ENCODE measurements around the gene CCDC97. TPM values are rescaled to one million over a fixed set of nuclear protein-coding genes. Genes with fewer than 3 reads are reported as not detected.
A peak's percentile ranks its signal among the peaks of the same experiment; 100 is the strongest.

Gene CCDC97
- total RNA-seq, 1 donor from 2014 or later = 18.1 TPM

- H3K36me3 Mint-ChIP-seq (ENCODE audit: low read depth, unreplicated experiment) = peaks cover 48% of the 10 kb centered on the region
- H3K27me3 Mint-ChIP-seq (ENCODE audit: low read depth, unreplicated experiment) = no peaks in the 10 kb centered on the region
- peak overlapping the region; percentile 59 for H3K4me2 ChIP-seq (ENCODE audit: low read length)
- H3K27me3 ChIP-seq (ENCODE audit: insufficient read depth, low read length) = no peaks in the 10 kb centered on the region
- H3K4me3 Mint-ChIP-seq (ENCODE audit: unreplicated experiment) = peak overlapping the region; percentile 54
- peaks cover 33% of the 10 kb centered on the region for H3K4me1 ChIP-seq (ENCODE audit: insufficient read depth, low read length)
- peak overlapping the region; percentile 94 for H3K27ac ChIP-seq (ENCODE audit: low read depth, low read length)
- no peaks in the 10 kb centered on the region for H3K9me3 Mint-ChIP-seq (ENCODE audit: unreplicated experiment)
- no peaks in the 10 kb centered on the region for H3K9me3 ChIP-seq (ENCODE audit: insufficient read depth, low read depth, low read length)
- no peak overlapping the region for H3K4me3 ChIP-seq (ENCODE audit: insufficient read depth, low read depth, low read length)
- H3K36me3 ChIP-seq (ENCODE audit: insufficient read depth, low read length) = peaks cover 89% of the 10 kb centered on the region
- peaks cover 45% of the 10 kb centered on the region for H3K79me2 ChIP-seq (ENCODE audit: insufficient read depth, low read length)
- peak overlapping the region; percentile 85 for H3K9ac ChIP-seq (ENCODE audit: low read length)
- FAIRE-seq (no peak), DNase-seq (ENCODE audit: low read depth) (no peak)
- peaks cover 72% of the 10 kb centered on the region for H4K20me1 ChIP-seq (ENCODE audit: insufficient read depth, low read length)
- H3K4me1 Mint-ChIP-seq (ENCODE audit: low read depth, unreplicated experiment) = peaks cover 30% of the 10 kb centered on the region
- TF ChIP-seq EZH2 (IDR thresholded peaks at IDR 0.05; ENCODE audit: insufficient read depth, low read length) = no peak
- TF ChIP-seq CTCF (IDR thresholded peaks at IDR 0.05; ENCODE audit: insufficient read depth, low read depth, low read length) = no peak
- H2AFZ ChIP-seq (ENCODE audit: low read depth, low read length) = no peak overlapping the region
- peak overlapping the region; percentile 98 for H3K27ac Mint-ChIP-seq (ENCODE audit: unreplicated experiment)
These were observed 10.8 kb upstream of the CCDC97 start for GRCh38 chr19:41299046-41299754.

- TF ChIP-seq CTCF (IDR thresholded peaks at IDR 0.05; ENCODE audit: insufficient read depth, low read depth, low read length) (no peak), EZH2 (IDR thresholded peaks at IDR 0.05; ENCODE audit: insufficient read depth, low read length) (no peak)
- peak overlapping the region; percentile 85 for H3K9ac ChIP-seq (ENCODE audit: low read length)
- H3K27me3 ChIP-seq (ENCODE audit: insufficient read depth, low read length) = no peaks in the 10 kb centered on the region
- H3K36me3 ChIP-seq (ENCODE audit: insufficient read depth, low read length) = peaks cover 88% of the 10 kb centered on the region
- peaks cover 43% of the 10 kb centered on the region for H3K79me2 ChIP-seq (ENCODE audit: insufficient read depth, low read length)
- H3K27ac ChIP-seq (ENCODE audit: low read depth, low read length) = peak overlapping the region; percentile 94
- Mint-ChIP-seq H3K4me3 (ENCODE audit: unreplicated experiment) (peak overlapping the region; percentile 34), H3K27ac (ENCODE audit: unreplicated experiment) (peak overlapping the region; percentile 98), H3K4me1 (ENCODE audit: low read depth, unreplicated experiment) (peaks cover 30% of the 10 kb centered on the region), H3K9me3 (ENCODE audit: unreplicated experiment) (no peaks in the 10 kb centered on the region), H3K36me3 (ENCODE audit: low read depth, unreplicated experiment) (peaks cover 49% of the 10 kb centered on the region), H3K27me3 (ENCODE audit: low read depth, unreplicated experiment) (no peaks in the 10 kb centered on the region)
- H2AFZ ChIP-seq (ENCODE audit: low read depth, low read length) = no peak overlapping the region
- peak overlapping the region; percentile 1 for H3K4me2 ChIP-seq (ENCODE audit: low read length)
- H3K9me3 ChIP-seq (ENCODE audit: insufficient read depth, low read depth, low read length) = no peaks in the 10 kb centered on the region
- H3K4me1 ChIP-seq (ENCODE audit: insufficient read depth, low read length) = peaks cover 33% of the 10 kb centered on the region
- DNase-seq (ENCODE audit: low read depth) (peak; percentile 42), FAIRE-seq (no peak)
- H4K20me1 ChIP-seq (ENCODE audit: insufficient read depth, low read length) = peaks cover 72% of the 10 kb centered on the region
- no peak overlapping the region for H3K4me3 ChIP-seq (ENCODE audit: insufficient read depth, low read depth, low read length)
These were observed 10.2 kb upstream of the CCDC97 start for GRCh38 chr19:41299755-41300089.

- TF ChIP-seq CTCF (IDR thresholded peaks at IDR 0.05; ENCODE audit: insufficient read depth, low read depth, low read length) = no peak
- no peak for TF ChIP-seq EZH2 (IDR thresholded peaks at IDR 0.05; ENCODE audit: insufficient read depth, low read length)
- no peak overlapping the region for H3K27ac Mint-ChIP-seq (ENCODE audit: unreplicated experiment)
- no peak overlapping the region for H3K4me3 Mint-ChIP-seq (ENCODE audit: unreplicated experiment)
- Histone ChIP-seq H4K20me1 (ENCODE audit: insufficient read depth, low read length) (peaks cover 67% of the 10 kb centered on the region), H3K9ac (ENCODE audit: low read length) (no peak overlapping the region), H2AFZ (ENCODE audit: low read depth, low read length) (no peak overlapping the region), H3K4me3 (ENCODE audit: insufficient read depth, low read depth, low read length) (no peak overlapping the region), H3K4me2 (ENCODE audit: low read length) (no peak overlapping the region), H3K36me3 (ENCODE audit: insufficient read depth, low read length) (peaks cover 88% of the 10 kb centered on the region), H3K27me3 (ENCODE audit: insufficient read depth, low read length) (no peaks in the 10 kb centered on the region), H3K27ac (ENCODE audit: low read depth, low read length) (no peak overlapping the region), H3K79me2 (ENCODE audit: insufficient read depth, low read length) (peaks cover 36% of the 10 kb centered on the region), H3K9me3 (ENCODE audit: insufficient read depth, low read depth, low read length) (no peaks in the 10 kb centered on the region), H3K4me1 (ENCODE audit: insufficient read depth, low read length) (peaks cover 33% of the 10 kb centered on the region)
- H3K27me3 Mint-ChIP-seq (ENCODE audit: low read depth, unreplicated experiment) = no peaks in the 10 kb centered on the region
- FAIRE-seq (no peak), DNase-seq (ENCODE audit: low read depth) (no peak)
- H3K36me3 Mint-ChIP-seq (ENCODE audit: low read depth, unreplicated experiment) = peaks cover 45% of the 10 kb centered on the region
- H3K4me1 Mint-ChIP-seq (ENCODE audit: low read depth, unreplicated experiment) = peaks cover 30% of the 10 kb centered on the region
- no peaks in the 10 kb centered on the region for H3K9me3 Mint-ChIP-seq (ENCODE audit: unreplicated experiment)
These were observed 9.4 kb upstream of the CCDC97 start for GRCh38 chr19:41300555-41300954.
